Body of pancreas (tissue), 4 donors: Measurements from ENCODE around the gene AMH.

Experiments
- CTCF ChIP-seq, 7 experiments: fragments of 450-650 bp in 4 of 7; fragments of 200-600 bp in 3 of 7; sonication (generic) in 3 of 7; IDR thresholded peaks; one replicate each; pipeline ENCODE4 v1.5.1; 2016 to 2019; ENCODE audit warnings: antibody characterized with exemption in 7 of 7
- POLR2A ChIP-seq, 3 donors: fragments of 450-650 bp; IDR thresholded peaks; one replicate each; pipeline ENCODE4 v1.6.1; 2016; ENCODE audit warnings: antibody characterized with exemption in 3 of 3, mild to moderate bottlenecking in 2 of 3

- TF ChIP-seq CTCF (IDR thresholded peaks at IDR 0.05) (no peak), POLR2A (IDR thresholded peaks at IDR 0.05) (no peak)
Measured at GRCh38 chr19:2210206-2210605, 38.9 kb upstream of the AMH start.
